Thoracic aorta (tissue), 2 donors: ENCODE data around the gene TMCO4. TPM values are rescaled to one million over a fixed set of nuclear protein-coding genes. Genes with fewer than 3 reads are reported as not detected.

ENCODE experiments used
- ATAC-seq: fragments of 150-250 bp; one replicate; pipeline ENCODE4 v1.8.0; 2017; ENCODE audit warnings: low read depth; ENCODE audit not compliant: insufficient number of reproducible peaks, low FRiP score
- DNase-seq: peaks from one replicate; pipeline ENCODE4 v3.0.0-alpha.2; 2020; ENCODE audit warnings: low spot score
- H3K27ac ChIP-seq, 2 donors: fragments of 200-600 bp; sonication (generic); 1 replicate in 1 of 2; 2 replicates in 1 of 2; pipeline ENCODE4 v1.5.1; 2016; ENCODE audit warnings: mild to moderate bottlenecking in 2 of 2, moderate library complexity in 2 of 2
- H3K27me3 ChIP-seq: fragments of 200-600 bp; sonication (generic); replicated peaks from 2 replicates; pipeline ENCODE4 v1.6.0; 2016; ENCODE audit warnings: mild to moderate bottlenecking; ENCODE audit not compliant: insufficient read depth
- H3K36me3 ChIP-seq: fragments of 200-600 bp; sonication (generic); one replicate; pipeline ENCODE4 v1.5.1; 2016
- H3K4me1 ChIP-seq, 2 donors: fragments of 200-600 bp; sonication (generic); 1 replicate in 1 of 2; 2 replicates in 1 of 2; pipeline versions ENCODE4 v1.5.1 to v1.6.0; 2016; ENCODE audit warnings: low read depth in 2 of 2, mild to moderate bottlenecking in 1 of 2; ENCODE audit not compliant: control insufficient read depth in 1 of 2
- H3K4me3 ChIP-seq: fragments of 200-600 bp; sonication (generic); 2 replicates; pipeline ENCODE4 v1.5.1; 2016; ENCODE audit warnings: mild to moderate bottlenecking
- H3K9me3 ChIP-seq: fragments of 200-600 bp; sonication (generic); 2 replicates; pipeline ENCODE4 v1.5.1; 2016
- total RNA-seq, 2 donors: library from RNA; depleted of rRNA; stranded (reverse); fragments of >200 nt; gene quantifications; one replicate each; pipeline versions ENCODE4 v1.1.0 to v1.2.3, GENCODE V29; 2016
- TF ChIP-seq, protein P1 (sequence below): fragments of 200-600 bp; sonication (generic); IDR thresholded peaks from one replicate; pipeline ENCODE4 v1.5.1; 2019; ENCODE audit warnings: antibody characterized with exemption

TMCO4 gene
- total RNA-seq, 2 donors from 2014 or later: 33.2 to 33.4 TPM

DNA sequence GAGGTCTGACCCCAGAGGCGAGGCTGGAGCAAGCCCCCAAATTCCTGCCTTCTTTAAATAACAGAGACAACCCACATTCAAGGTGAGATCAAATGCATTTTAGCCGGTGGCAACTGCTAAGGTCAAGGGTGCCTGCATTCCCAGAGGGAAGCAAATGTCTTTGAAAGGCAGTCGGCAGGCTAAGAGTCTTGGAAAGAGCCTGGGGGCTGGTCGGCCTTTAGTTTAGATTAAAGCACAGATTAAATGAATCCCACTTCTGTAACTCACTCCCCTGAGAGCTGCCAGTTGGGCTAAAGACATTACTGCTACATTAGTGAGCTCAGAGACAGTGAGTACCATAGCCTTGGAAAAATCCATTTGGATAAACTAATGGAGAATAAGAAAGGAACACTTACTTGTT is 75.8 kb downstream of the TMCO4 start:
- ATAC-seq (no peak), DNase-seq (no peak)
- Histone ChIP-seq H3K9me3 (no peaks in the 10 kb centered on the region), H3K27me3 (no peaks in the 10 kb centered on the region), H3K27ac (peak overlapping the region; percentile 69 to 78), H3K4me1 (peaks cover 25 to 54% of the 10 kb centered on the region in 2 donors), H3K36me3 (peaks cover 4% of the 10 kb centered on the region), H3K4me3 (no peak overlapping the region)
- TF ChIP-seq, protein P1, sequence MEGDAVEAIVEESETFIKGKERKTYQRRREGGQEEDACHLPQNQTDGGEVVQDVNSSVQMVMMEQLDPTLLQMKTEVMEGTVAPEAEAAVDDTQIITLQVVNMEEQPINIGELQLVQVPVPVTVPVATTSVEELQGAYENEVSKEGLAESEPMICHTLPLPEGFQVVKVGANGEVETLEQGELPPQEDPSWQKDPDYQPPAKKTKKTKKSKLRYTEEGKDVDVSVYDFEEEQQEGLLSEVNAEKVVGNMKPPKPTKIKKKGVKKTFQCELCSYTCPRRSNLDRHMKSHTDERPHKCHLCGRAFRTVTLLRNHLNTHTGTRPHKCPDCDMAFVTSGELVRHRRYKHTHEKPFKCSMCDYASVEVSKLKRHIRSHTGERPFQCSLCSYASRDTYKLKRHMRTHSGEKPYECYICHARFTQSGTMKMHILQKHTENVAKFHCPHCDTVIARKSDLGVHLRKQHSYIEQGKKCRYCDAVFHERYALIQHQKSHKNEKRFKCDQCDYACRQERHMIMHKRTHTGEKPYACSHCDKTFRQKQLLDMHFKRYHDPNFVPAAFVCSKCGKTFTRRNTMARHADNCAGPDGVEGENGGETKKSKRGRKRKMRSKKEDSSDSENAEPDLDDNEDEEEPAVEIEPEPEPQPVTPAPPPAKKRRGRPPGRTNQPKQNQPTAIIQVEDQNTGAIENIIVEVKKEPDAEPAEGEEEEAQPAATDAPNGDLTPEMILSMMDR: no peak

DNA sequence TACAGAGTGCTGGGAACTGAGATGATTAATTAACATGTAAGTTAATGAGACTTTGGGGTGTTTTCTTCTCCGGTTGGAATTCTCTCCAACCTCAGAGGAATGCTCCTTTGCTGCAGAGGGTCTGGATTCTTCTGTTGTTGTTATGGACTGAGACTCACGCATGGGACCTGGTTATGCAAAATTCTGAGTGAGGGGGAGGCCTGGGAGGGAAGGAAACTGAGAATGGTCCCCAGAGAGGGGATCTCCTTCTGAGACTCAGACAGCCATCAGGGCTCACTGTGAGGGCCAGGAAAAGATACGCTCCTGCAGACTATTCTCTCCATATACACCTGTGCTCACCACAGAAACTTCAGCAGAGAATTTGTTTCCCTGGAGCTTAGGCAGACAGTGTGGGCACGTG is 78.7 kb downstream of the TMCO4 start:
- H3K27ac ChIP-seq: no peak overlapping the region
- peaks cover 18 to 34% of the 10 kb centered on the region in 2 donors for H3K4me1 ChIP-seq
- H3K27me3 ChIP-seq: no peaks in the 10 kb centered on the region
- H3K36me3 ChIP-seq: peaks cover 4% of the 10 kb centered on the region
- DNase-seq: no peak
- ATAC-seq: no peak
- no peaks in the 10 kb centered on the region for H3K9me3 ChIP-seq
- no peak overlapping the region for H3K4me3 ChIP-seq
- TF ChIP-seq, protein P1: no peak

DNA sequence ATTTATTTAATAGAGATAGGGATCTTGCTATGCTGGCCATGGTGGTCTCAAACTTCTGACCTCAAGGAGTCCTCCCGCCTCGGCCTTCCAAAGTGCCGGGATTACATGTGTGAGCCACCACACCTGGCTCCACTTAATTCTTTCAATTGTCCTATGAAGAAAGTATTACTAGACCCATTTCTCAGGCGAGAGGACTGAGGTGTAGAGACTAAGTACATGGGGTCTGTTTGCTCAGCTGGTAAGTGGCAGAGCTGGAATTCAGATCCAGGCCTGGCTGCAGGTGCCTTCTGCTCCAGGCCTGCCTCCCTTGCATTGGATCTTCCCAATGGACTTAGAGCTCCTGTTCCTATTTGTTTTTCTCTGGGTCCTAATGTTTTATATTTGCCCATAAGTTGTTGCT is 79.5 kb downstream of the TMCO4 start:
- no peaks in the 10 kb centered on the region for H3K27me3 ChIP-seq
- DNase-seq (no peak), ATAC-seq (no peak)
- no peaks in the 10 kb centered on the region for H3K9me3 ChIP-seq
- peaks cover 4% of the 10 kb centered on the region for H3K36me3 ChIP-seq
- TF ChIP-seq, protein P1: no peak
- H3K4me1 ChIP-seq: peaks cover 11 to 26% of the 10 kb centered on the region in 2 donors
- H3K4me3 ChIP-seq: no peak overlapping the region
- H3K27ac ChIP-seq: no peak overlapping the region

DNA sequence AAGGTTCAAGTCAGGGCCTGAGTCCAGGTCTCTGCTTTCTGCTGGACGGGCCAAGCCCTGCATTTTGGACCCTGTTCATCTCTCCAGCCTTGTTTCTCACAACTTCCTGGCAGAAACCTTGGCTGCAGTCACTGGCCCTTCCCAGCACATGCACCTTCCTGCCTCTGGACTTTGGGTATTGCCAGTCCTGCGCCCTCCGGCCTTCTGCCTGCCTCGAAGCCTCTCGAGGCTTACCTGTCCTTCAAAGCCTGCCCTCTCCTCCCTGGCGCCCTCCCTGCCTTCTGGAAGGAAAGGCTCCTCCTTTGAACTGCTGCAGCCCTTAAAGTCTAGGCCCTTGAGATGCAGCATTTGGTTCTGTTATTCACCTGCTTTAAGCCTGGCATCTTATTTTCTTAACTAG is 82.2 kb downstream of the TMCO4 start:
- no peak for DNase-seq
- H3K4me3 ChIP-seq: no peak overlapping the region
- peaks cover 5 to 9% of the 10 kb centered on the region in 2 donors for H3K4me1 ChIP-seq
- no peak for ATAC-seq
- H3K9me3 ChIP-seq: no peaks in the 10 kb centered on the region
- TF ChIP-seq, protein P1: no peak
- H3K27ac ChIP-seq: peak overlapping the region; percentile 49 to 54
- no peaks in the 10 kb centered on the region for H3K36me3 ChIP-seq
- no peaks in the 10 kb centered on the region for H3K27me3 ChIP-seq

DNA sequence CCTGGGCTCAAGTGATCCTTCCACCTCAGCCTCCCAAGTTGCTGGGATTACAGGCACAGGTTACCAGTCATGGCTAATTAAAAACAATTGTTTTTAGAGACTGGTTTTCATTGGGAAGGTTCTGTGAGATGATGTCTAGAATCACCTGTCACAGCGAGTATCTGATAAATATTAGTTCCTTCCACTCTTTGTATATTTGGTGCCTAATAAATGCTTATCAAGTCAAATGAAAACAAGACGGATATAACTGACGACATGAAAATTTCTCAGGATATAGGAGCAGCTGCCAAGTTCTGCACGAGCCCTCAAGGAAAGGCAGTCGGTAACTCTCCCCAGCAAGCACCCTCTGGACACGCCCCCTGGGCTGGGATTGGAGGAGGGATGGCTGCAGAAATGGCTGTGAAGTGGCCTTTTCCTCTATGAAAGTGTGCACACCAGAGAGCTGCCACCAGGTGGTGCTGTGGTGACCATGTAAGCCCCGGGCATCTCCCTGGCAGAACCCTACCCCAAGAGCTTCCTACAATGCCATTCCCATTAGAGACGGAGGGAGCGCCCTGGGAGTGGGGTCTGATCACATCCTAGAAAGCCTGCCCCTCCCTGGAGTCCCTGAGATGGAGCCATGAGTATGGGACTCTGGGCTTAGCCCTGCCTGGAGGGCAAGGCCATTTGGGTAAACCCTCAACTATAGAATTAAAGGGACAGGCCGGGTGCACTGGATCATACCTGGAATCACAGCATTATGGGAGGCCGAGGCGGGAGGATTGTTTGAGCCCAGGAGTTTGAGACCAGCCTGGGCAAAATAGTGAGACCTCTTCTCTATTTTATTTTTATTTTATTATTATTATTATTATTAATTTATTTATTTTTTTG is 84.1 kb downstream of the TMCO4 start:
- H3K4me1 ChIP-seq: peaks cover 5 to 9% of the 10 kb centered on the region in 2 donors
- H3K27ac ChIP-seq: no peak overlapping the region
- peaks cover 4% of the 10 kb centered on the region for H3K36me3 ChIP-seq
- TF ChIP-seq, protein P1: peak; percentile 84
- H3K27me3 ChIP-seq: no peaks in the 10 kb centered on the region
- peak; percentile 94 for DNase-seq
- H3K4me3 ChIP-seq: no peak overlapping the region
- H3K9me3 ChIP-seq: no peaks in the 10 kb centered on the region
- ATAC-seq: peak; percentile 85
